ENCODE data around the gene KCNK10.
"Not testable (repeated sequence)": the region's sequence is repeated elsewhere in the genome, so short reads cannot be mapped to it uniquely, and the experiment has no call there.

KCNK10 gene

DNA sequence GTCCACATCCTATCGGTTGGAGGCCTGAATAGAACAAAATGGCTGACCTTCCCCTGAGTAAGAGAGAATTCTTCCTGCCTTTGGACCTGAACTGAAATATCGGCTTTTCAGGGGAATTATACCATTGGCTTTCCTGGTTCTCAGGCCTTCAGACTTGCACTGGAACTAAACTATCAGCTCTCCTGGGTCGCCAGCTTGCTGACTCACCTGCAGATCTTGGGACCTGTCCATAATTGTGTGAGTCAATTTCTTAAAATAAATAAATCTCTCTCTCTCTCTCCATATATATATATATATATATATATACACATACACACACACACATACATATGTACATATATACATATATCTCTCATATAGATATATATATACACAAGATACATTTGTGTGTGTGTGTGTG, 41.6 kb downstream of the KCNK10 start:
- Histone ChIP-seq H4K20me1 (no peaks in the 10 kb centered on the region), H3K9me3 (no peaks in the 10 kb centered on the region), H3K36me3 (no peaks in the 10 kb centered on the region), H3K9ac (no peak overlapping the region), H3K27ac (no peak overlapping the region), H3K4me3 (no peak overlapping the region), H3K4me2 (no peak overlapping the region), H3K4me1 (no peaks in the 10 kb centered on the region), H3K27me3 (no peaks in the 10 kb centered on the region)
- TF ChIP-seq Cebpa-rat (IDR thresholded peaks at IDR 0.05): no peak

DNA sequence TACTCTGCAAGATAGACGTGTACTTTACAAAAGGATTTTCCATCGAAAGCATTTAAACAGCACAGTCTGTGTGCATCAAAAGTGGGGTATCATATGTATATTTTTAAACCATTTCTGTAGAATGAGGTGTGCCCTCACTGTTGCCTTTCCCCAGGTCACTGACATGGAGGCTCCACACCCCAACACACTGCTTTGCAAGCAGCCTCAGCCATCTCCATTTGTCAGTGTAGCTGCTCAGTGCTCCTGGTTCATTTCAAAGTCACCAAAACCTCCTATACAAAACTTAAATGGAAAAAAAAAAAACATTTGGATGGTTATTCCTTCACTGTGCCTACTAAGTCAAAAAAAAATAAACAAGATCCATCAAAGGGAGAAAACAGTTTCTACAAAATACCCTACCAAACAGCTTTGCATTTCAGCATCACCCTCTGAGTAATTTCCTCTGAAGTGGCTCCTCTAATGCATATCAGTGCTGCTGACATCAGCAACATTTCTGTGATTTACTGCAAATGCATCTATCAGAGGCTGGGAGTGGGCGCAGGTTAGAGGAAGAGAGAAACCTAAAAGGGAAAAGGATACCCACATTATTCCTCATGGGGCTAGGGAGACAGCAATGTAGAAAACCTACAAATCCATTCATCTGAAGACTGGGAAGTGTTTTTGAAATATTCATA, 46.0 kb downstream of the KCNK10 start:
- Histone ChIP-seq H3K9me3 (no peaks in the 10 kb centered on the region), H3K27ac (no peak overlapping the region), H3K4me2 (no peak overlapping the region), H3K9ac (no peak overlapping the region), H4K20me1 (no peaks in the 10 kb centered on the region), H3K4me3 (no peak overlapping the region), H3K4me1 (no peaks in the 10 kb centered on the region; the same call in 1 of the 2 replicates), H3K36me3 (no peaks in the 10 kb centered on the region), H3K27me3 (no peaks in the 10 kb centered on the region)
- TF ChIP-seq Cebpa-rat (IDR thresholded peaks at IDR 0.05): no peak

DNA sequence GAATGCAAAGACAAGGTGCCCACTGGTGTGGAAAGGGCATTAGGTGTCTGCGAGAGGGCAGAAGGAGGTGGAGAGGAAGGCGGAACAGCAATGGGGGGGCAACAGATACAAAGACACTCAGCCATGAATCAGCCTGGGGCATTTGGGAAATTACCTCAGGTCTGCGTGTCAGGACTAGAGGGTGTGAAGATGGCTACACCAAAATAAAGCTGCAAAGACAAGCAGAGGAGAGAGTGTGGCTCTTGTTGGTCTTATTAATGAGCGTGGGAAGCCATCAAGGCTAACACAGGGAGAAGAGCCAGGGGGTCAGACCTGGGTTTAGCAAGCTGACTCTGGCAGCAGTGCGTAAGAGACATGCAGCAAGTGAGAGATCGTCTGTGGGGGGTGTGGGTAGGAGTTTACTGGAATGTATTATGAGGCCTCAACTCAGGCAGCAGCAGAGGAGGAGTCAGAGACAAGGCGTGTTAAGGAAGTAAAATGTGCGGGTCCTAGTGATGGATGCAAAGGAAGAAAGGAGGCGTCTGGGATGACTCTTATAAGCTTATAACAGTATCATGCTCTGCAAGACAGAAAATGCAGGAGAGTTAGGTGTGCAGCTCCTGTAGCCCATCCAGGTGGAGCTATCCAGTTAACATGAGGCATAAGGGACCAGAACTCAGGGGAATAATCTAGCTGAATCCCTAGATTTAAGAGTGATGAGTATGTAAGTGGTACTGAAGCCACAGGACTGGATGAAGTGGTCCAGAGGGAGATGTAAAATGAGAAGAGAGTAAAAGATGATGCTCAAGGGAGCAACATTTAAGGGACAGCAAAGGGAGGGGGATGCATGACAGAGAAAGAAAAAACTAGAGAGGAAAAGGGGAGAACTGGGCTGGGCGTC, 50.4 kb downstream of the KCNK10 start:
- no peaks in the 10 kb centered on the region for H3K9me3 ChIP-seq
- H3K9ac ChIP-seq: no peak overlapping the region
- no peaks in the 10 kb centered on the region for H4K20me1 ChIP-seq
- H3K27ac ChIP-seq: no peak overlapping the region
- no peaks in the 10 kb centered on the region for H3K36me3 ChIP-seq
- H3K4me3 ChIP-seq: no peak overlapping the region
- H3K27me3 ChIP-seq: no peaks in the 10 kb centered on the region
- H3K4me2 ChIP-seq: no peak overlapping the region
- no peaks in the 10 kb centered on the region; the same call in 1 of the 2 replicates for H3K4me1 ChIP-seq
- no peak for TF ChIP-seq Cebpa-rat (IDR thresholded peaks at IDR 0.05)

DNA sequence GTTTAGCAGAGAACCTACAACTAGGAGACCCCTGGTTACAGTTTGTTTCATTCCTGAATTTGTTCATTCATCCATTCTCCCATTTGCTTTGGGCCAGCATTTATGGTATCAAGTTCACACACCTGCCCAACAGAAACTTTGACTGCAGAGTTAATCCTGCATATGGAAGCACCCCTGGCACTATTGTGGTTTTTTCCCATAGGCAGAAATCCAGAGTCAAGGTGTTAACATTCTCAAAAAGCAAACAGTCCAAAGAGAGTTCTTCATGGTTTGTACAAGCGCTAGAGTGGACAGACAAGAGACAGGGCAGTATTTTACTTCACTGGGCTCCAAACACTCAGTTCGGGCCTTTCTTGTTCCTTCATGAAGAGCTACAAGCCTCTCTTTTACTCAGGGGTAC, 51.9 kb downstream of the KCNK10 start:
- no peaks in the 10 kb centered on the region for H4K20me1 ChIP-seq
- H3K4me3 ChIP-seq: no peak overlapping the region
- no peaks in the 10 kb centered on the region for H3K36me3 ChIP-seq
- TF ChIP-seq Cebpa-rat (IDR thresholded peaks at IDR 0.05): no peak
- H3K27me3 ChIP-seq: no peaks in the 10 kb centered on the region
- H3K4me1 ChIP-seq: no peaks in the 10 kb centered on the region; the same call in 1 of the 2 replicates
- 0 out of 2 replicates have a peak, but pooled peaks cover under 1% of the 10 kb centered on the region for H3K9me3 ChIP-seq
- no peak overlapping the region for H3K4me2 ChIP-seq
- no peak overlapping the region for H3K9ac ChIP-seq
- H3K27ac ChIP-seq: no peak overlapping the region

DNA sequence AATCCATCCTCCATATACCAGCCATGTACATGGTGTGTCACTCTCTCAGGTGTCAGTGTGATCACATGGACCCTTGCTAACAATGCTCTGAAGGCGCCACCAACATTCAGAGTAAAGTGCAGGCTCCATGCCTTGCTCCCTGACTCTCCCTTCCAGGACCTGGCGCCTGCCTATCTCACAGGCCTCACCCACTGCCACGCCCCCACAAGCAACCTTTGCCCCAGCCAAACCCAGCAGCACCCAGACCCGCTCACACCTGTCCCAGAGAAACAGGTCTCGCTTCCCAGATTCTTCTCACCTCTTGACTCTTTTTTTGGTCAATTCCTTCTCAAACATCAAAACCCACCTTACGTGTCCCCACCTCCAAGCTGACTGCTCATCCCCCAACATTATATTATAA, 52.3 kb downstream of the KCNK10 start:
- no peak overlapping the region for H3K27ac ChIP-seq
- no peak overlapping the region for H3K4me2 ChIP-seq
- no peaks in the 10 kb centered on the region for H4K20me1 ChIP-seq
- H3K4me1 ChIP-seq: no peaks in the 10 kb centered on the region; the same call in 1 of the 2 replicates
- no peaks in the 10 kb centered on the region for H3K36me3 ChIP-seq
- H3K9ac ChIP-seq: no peak overlapping the region
- H3K4me3 ChIP-seq: no peak overlapping the region
- H3K9me3 ChIP-seq: peaks cover 5% of the 10 kb centered on the region
- H3K27me3 ChIP-seq: no peaks in the 10 kb centered on the region
- no peak for TF ChIP-seq Cebpa-rat (IDR thresholded peaks at IDR 0.05)

DNA sequence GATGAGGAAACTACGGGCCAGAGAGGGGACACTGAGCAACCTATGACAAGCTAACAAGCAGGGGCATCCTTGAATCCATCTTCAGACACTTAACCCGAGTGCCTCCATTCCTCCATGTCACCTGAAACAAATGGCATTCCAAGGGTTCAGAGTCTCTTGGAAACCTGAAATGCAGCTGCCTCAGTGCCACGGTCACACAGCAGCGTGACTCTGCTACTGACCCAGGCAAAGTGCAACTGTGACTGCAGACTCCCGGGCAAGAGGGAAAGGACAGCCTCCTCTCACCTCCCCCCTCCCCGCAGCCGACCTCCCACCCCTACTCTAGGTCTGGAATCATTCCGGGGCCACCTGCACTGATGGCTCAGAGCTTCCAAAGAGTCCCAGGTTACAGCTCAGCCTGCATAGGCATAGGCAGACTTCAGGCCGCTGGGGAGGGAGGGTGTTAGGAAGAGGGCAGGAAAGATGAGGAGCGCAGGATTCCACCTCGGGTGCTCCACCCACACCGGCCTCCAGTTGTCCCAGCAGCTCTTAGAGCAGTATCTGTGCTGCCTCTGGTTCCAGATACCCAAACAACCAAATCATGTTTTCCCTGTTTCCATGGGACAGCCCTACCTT, 53.2 kb downstream of the KCNK10 start:
- Histone ChIP-seq H3K4me1 (peaks cover 1% of the 10 kb centered on the region; the same call in 1 of the 2 replicates), H3K36me3 (no peaks in the 10 kb centered on the region), H4K20me1 (no peaks in the 10 kb centered on the region), H3K9ac (no peak overlapping the region), H3K27ac (no peak overlapping the region), H3K4me2 (no peak overlapping the region), H3K9me3 (peaks cover 12% of the 10 kb centered on the region), H3K4me3 (no peak overlapping the region), H3K27me3 (no peaks in the 10 kb centered on the region)
- no peak for TF ChIP-seq Cebpa-rat (IDR thresholded peaks at IDR 0.05)

- TF ChIP-seq Cebpa-rat (IDR thresholded peaks at IDR 0.05): no peak
- Histone ChIP-seq H3K4me3 (no peak overlapping the region), H3K27ac (no peak overlapping the region), H3K9ac (no peak overlapping the region), H3K4me1 (peaks cover 23% of the 10 kb centered on the region), H3K9me3 (peaks cover 12% of the 10 kb centered on the region), H3K36me3 (peaks cover 7% of the 10 kb centered on the region; the same call in 1 of the 2 replicates), H3K27me3 (no peaks in the 10 kb centered on the region), H4K20me1 (no peaks in the 10 kb centered on the region), H3K4me2 (no peak overlapping the region)
These were observed 56.6 kb downstream of the KCNK10 start for GRCh38 chr14:88266474-88266873.

DNA sequence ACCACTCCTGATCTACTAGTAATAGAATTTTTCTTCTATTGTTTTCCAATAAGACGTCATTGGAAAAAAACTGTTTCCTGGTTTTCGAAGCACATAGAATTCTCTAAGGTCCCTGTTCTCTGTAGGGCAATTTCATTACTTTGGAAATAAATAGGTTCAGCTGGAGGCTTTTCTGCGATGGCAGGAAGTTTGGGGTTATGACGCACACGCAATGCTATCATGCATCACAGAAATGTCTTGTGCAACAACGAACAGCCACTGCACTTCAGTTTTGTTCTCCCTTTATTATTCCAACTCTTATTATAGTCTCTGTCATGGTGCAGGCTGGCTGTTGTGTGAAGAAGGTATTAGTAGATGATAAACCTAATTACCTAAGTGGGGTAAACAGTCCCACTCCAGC, 59.0 kb downstream of the KCNK10 start:
- no peaks in the 10 kb centered on the region for H3K27me3 ChIP-seq
- no peaks in the 10 kb centered on the region for H4K20me1 ChIP-seq
- H3K36me3 ChIP-seq: peaks cover 7% of the 10 kb centered on the region; the same call in 1 of the 2 replicates
- peak overlapping the region; percentile 29; the same call in 1 of the 2 replicates for H3K27ac ChIP-seq
- H3K9me3 ChIP-seq: peaks cover 12% of the 10 kb centered on the region
- H3K4me2 ChIP-seq: peak overlapping the region; percentile 35
- no peak overlapping the region for H3K9ac ChIP-seq
- TF ChIP-seq Cebpa-rat (IDR thresholded peaks at IDR 0.05): peak; percentile 64; the same call in 1 of the 2 replicates
- no peak overlapping the region for H3K4me3 ChIP-seq
- H3K4me1 ChIP-seq: peaks cover 23% of the 10 kb centered on the region

GRCh38 chr14:88261302-88261701, 61.8 kb downstream of the KCNK10 start:
- not testable (repeated sequence) for H3K36me3 ChIP-seq, H4K20me1 ChIP-seq, H3K9ac ChIP-seq, H3K27me3 ChIP-seq, H3K4me2 ChIP-seq, H3K27ac ChIP-seq, H3K4me3 ChIP-seq
- H3K4me1 ChIP-seq: peaks cover 23% of the 10 kb centered on the region
- peaks cover 12% of the 10 kb centered on the region for H3K9me3 ChIP-seq

- Histone ChIP-seq H3K4me2 (no peak overlapping the region), H3K4me1 (peaks cover 3% of the 10 kb centered on the region; the same call in 1 of the 2 replicates), H3K4me3 (no peak overlapping the region), H3K27me3 (no peaks in the 10 kb centered on the region), H3K9ac (no peak overlapping the region), H4K20me1 (no peaks in the 10 kb centered on the region), H3K36me3 (peaks cover 7% of the 10 kb centered on the region; the same call in 1 of the 2 replicates), H3K27ac (no peak overlapping the region), H3K9me3 (no peaks in the 10 kb centered on the region)
- TF ChIP-seq Cebpa-rat (IDR thresholded peaks at IDR 0.05): no peak
These were observed 65.0 kb downstream of the KCNK10 start for GRCh38 chr14:88258021-88258420.
